Measurements from ENCODE around the gene CXXC5.

- no peak for TF ChIP-seq PREB (CRISPR knock-in tag; IDR thresholded peaks at IDR 0.05; ENCODE audit: borderline replicate concordance)
- TF ChIP-seq CTCF (IDR thresholded peaks at IDR 0.05): no peak
- no peak for TF ChIP-seq SP1 (CRISPR knock-in tag; conservative IDR thresholded peaks at IDR 0.05)
- no peak for TF ChIP-seq ATF2 (CRISPR knock-in tag; IDR thresholded peaks at IDR 0.05; ENCODE audit: borderline replicate concordance, low read depth)
- TF ChIP-seq STAT6 (CRISPR knock-in tag; conservative IDR thresholded peaks at IDR 0.05; ENCODE audit: low read depth): no peak
- no peak for TF ChIP-seq ZNF263 (CRISPR knock-in tag; IDR thresholded peaks at IDR 0.05; ENCODE audit: low read depth)
- TF ChIP-seq ARID4B (CRISPR knock-in tag; IDR thresholded peaks at IDR 0.05; ENCODE audit: borderline replicate concordance): no peak
- TF ChIP-seq MAX (CRISPR knock-in tag; IDR thresholded peaks at IDR 0.05): no peak
- TF ChIP-seq NR3C1 (CRISPR knock-in tag; conservative IDR thresholded peaks at IDR 0.05; ENCODE audit: low read depth): no peak
Observed at GRCh38 chr5:139702548-139702947, 54.4 kb downstream of the CXXC5 start.
